NCI-H2196 treated with DMSO at 0.1 percent for 48 hours (cell line): ENCODE results near the gene NBAS.
A peak's percentile ranks its signal among the peaks of the same experiment; 100 is the strongest.
"Not testable (repeated sequence)": the region's sequence is repeated elsewhere in the genome, so short reads cannot be mapped to it uniquely, and the experiment has no call there.

ENCODE experiments used
- DNase-seq: peaks from one replicate; lab custom pipeline; 2025; ENCODE audit not compliant: unreplicated experiment; lab: John Stamatoyannopoulos, UW

The NBAS gene

GRCh38 chr2:15321481-15321880, 239.7 kb downstream of the NBAS start:
- not testable (repeated sequence) for DNase-seq

GRCh38 chr2:15316370-15316814, 244.7 kb downstream of the NBAS start:
- no peak for DNase-seq

DNA sequence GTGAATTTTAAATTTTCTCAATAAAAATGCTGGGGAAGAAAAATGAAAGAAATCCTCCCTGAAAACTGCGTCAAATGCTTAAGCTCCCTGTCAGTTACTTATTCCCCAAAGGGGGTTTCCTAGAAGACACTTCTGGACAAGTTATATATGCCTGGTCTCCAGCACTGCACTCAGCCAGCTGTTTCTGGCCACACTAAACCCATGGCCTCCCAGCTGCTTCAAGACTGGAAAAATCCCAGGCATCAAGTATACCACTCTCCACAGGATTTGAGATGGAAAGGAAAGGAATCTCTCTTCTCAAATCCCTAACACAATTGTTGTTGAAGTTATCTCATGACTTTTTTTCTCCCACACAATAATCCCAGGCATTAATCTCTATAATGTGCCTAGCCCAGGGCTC, 245.7 kb downstream of the NBAS start:
- DNase-seq, result no peak

GRCh38 chr2:15313657-15314056, 247.5 kb downstream of the NBAS start:
- DNase-seq, result no peak

GRCh38 chr2:15311926-15312325, 249.2 kb downstream of the NBAS start:
- no peak for DNase-seq

GRCh38 chr2:15311201-15311907, 249.8 kb downstream of the NBAS start:
- DNase-seq, result no peak

DNA sequence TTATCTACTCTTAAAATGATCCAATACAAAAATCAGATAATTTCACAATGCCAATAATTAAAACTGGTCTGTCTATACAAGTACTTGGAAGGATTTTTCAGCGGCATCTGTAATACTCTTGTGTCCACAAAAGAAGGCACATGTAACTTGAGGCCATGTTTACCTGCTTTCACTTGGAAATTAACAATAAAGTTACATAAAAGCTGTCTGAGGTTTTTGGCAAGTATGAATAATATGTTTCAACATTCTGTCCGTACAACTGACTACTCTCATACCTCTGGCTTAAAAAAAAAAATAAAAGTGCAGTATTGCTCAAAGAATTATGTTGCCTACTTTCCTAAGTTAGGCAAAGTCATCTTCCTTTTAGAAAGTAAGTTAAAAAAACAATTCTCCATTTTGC, 253.6 kb downstream of the NBAS start:
- no peak for DNase-seq

GRCh38 chr2:15306706-15307105, 254.4 kb downstream of the NBAS start:
- no peak for DNase-seq

GRCh38 chr2:15303874-15304273, 257.3 kb downstream of the NBAS start:
- DNase-seq, result no peak

- DNase-seq, result no peak
Measured at GRCh38 chr2:15302154-15302553, 259.0 kb downstream of the NBAS start.

GRCh38 chr2:15300624-15301573, 260.2 kb downstream of the NBAS start:
- no peak for DNase-seq

- DNase-seq, result no peak
Measured at GRCh38 chr2:15299904-15300520, 261.1 kb downstream of the NBAS start.

DNA sequence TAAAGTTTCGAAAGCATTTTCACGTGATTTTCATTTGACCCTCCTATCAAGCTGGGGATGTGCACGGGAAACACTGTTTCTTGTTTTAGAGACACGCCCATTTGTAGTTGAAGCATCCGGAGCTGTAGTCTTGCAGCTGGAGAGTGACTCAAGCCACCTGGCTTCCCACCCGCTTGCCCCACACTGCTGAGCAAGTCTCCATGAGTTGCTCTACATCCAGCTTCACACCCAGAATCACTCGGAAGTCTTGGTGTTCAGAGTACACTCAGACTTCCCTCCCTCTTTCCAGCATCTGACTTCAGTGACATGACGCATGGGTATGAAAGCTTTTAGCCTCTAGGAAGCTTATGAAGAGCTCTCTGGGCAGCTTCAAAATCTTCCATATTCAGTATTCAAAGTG, 262.4 kb downstream of the NBAS start:
- DNase-seq, result no peak

- no peak for DNase-seq
Measured at GRCh38 chr2:15293262-15293937, 267.7 kb downstream of the NBAS start.

GRCh38 chr2:15287447-15288184, 273.5 kb downstream of the NBAS start:
- DNase-seq, result no peak

DNA sequence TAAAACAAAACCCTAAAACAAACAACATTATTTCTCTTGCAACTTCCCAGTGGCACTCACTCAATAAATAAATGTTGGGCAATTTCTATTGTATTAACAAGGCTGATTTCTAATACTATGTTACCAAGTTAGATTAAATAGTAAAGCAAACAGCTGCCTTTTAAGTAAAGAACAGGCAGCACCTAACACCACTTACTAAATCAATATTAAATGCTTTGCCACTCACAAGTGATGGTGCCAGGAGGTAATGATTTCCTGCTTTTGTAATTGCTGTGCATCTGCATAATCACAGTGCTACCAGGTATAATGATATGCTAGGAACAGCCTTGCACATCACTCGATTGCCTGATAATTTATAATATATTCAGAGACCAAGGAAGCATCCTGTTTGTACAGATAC, 276.5 kb downstream of the NBAS start:
- peak; percentile 21 for DNase-seq

DNA sequence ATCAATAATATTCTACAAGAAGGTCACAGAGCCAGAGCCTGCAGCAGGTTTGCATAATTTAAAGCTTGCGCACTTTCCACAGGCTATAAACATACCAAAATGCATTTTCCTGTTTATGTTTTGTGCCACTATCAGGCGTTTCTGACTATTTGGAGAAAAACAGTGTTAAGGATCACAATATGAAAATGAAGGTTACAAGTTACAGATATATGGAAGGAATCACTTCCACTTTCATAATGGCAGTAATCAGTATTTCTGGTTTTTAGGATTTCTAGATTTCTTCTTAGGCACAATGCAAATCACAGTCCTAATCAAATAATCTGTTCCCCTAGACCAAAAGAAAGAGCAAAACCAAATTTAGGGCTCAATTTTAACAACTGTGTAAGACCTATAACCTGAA, 279.5 kb downstream of the NBAS start:
- DNase-seq, result no peak

- no peak for DNase-seq
Measured at GRCh38 chr2:15279201-15279876, 281.8 kb downstream of the NBAS start.

DNA sequence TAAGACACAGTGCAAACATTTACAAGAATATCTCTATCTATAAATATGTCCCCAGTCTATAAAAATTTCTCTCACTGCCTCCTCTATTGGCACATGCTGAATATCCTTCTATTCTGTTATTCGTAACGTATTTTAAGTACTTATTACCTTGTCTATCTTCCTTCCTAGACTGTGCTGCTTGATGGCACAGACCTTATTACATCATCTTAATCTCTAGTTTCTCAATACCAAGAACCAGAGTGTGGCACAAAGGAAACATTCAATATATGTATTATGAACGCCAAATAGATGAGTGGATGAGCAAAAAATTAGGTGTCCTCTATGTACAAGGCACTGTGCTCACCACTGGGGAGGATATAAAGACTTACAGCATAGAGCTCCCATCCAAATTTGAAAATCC, 282.8 kb downstream of the NBAS start:
- no peak for DNase-seq

DNA sequence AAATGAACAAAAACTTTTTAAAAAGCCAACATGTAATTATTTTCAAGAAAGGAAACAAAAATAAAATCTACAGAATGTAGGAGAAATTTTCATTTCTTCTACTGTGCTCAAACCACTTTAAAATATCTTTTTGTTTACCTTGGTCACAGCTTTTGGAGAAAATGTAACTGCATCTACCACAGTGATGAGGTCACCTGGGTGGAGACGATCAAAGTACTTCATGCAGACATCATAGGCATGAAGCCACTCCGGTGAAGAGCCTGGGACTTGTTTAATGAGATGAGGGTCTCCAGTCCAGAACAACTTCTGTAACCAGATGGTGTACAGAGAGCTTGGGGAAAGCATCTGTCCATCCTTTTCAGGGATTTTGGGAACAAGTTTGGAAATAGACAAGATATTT, 285.8 kb downstream of the NBAS start:
- DNase-seq, result no peak
